Progenitor cell of endocrine pancreas (in vitro differentiated cells): ENCODE measurements around the gene CDH20. TPM values are rescaled to one million over a fixed set of nuclear protein-coding genes. Genes with fewer than 3 reads are reported as not detected.
A peak's percentile ranks its signal among the peaks of the same experiment; 100 is the strongest.

Experiments
- DNase-seq: peaks from one replicate; pipeline ENCODE4 v3.0.0; 2021; ENCODE audit warnings: low spot score; ENCODE audit not compliant: unreplicated experiment
- H3K27ac Mint-ChIP-seq: 2 replicates; pipeline ENCODE4 v1.8.0; 2021; ENCODE audit warnings: mild to moderate bottlenecking, moderate library complexity, mixed read lengths
- H3K27me3 Mint-ChIP-seq: 2 replicates; pipeline ENCODE4 v1.8.0; 2021; ENCODE audit warnings: mixed read lengths
- H3K36me3 Mint-ChIP-seq: 2 replicates; pipeline ENCODE4 v1.8.0; 2022; ENCODE audit warnings: mixed read lengths; ENCODE audit not compliant: insufficient read depth
- H3K4me1 Mint-ChIP-seq: 2 replicates; pipeline ENCODE4 v1.8.0; 2021; ENCODE audit warnings: low read depth, mixed read lengths
- H3K4me3 Mint-ChIP-seq: 2 replicates; pipeline ENCODE4 v1.8.0; 2021; ENCODE audit warnings: low read depth, mild to moderate bottlenecking, moderate library complexity, mixed read lengths
- H3K9me3 Mint-ChIP-seq: 2 replicates; pipeline ENCODE4 v1.8.0; 2021; ENCODE audit warnings: low read depth, mixed read lengths
- total RNA-seq: library from RNA; stranded (reverse); gene quantifications from 2 replicates; pipeline ENCODE4 v1.2.1, GENCODE V29; 2021
- TF ChIP-seq, protein P1 (sequence below): fragments of 200-600 bp; sonication (generic); IDR thresholded peaks from one replicate; pipeline ENCODE4 v1.5.0; 2021; ENCODE audit warnings: antibody characterized with exemption, mild to moderate bottlenecking; ENCODE audit not compliant: unreplicated experiment

The CDH20 gene
- total RNA-seq, 1 donor from 2014 or later = 0.65 TPM

GRCh38 chr18:61435064-61435652, 101.9 kb downstream of the CDH20 start:
- Mint-ChIP-seq H3K9me3 (no peaks in the 10 kb centered on the region), H3K4me3 (no peak overlapping the region), H3K27me3 (no peaks in the 10 kb centered on the region), H3K36me3 (no peaks in the 10 kb centered on the region), H3K27ac (no peak overlapping the region), H3K4me1 (no peaks in the 10 kb centered on the region)
- no peak for DNase-seq
- TF ChIP-seq, protein P1, sequence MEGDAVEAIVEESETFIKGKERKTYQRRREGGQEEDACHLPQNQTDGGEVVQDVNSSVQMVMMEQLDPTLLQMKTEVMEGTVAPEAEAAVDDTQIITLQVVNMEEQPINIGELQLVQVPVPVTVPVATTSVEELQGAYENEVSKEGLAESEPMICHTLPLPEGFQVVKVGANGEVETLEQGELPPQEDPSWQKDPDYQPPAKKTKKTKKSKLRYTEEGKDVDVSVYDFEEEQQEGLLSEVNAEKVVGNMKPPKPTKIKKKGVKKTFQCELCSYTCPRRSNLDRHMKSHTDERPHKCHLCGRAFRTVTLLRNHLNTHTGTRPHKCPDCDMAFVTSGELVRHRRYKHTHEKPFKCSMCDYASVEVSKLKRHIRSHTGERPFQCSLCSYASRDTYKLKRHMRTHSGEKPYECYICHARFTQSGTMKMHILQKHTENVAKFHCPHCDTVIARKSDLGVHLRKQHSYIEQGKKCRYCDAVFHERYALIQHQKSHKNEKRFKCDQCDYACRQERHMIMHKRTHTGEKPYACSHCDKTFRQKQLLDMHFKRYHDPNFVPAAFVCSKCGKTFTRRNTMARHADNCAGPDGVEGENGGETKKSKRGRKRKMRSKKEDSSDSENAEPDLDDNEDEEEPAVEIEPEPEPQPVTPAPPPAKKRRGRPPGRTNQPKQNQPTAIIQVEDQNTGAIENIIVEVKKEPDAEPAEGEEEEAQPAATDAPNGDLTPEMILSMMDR = peak; percentile 66

DNA sequence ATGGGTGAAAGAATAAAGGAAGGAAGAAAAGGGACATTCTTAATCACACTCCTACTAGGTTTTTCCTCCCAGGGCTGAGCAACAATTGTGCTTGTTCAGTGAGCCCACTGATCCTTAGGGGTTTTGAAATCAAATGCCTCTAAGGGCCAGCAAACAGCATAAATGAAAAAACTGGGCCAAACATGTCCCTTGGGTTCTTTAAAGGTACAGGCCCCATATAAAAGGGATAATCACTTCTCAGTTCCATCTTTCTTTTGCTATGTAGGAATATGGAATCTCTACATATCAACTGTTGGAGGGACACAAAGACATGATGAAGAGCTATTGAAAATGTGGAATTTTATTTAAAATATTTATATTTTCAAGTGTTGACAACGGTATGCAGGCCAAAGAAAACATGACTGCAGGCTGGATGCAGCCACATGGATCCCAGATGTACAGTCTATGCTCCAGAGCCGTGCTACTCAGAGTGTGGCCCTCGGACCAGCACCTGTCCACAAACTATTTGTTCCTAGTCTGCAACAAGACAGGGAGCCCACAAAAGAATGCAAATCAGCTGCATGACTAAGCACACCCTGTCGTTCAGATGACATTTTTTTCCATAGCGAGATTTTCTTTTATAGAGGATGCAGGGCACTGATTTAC, 110.0 kb downstream of the CDH20 start:
- H3K27ac Mint-ChIP-seq = no peak overlapping the region
- no peak overlapping the region for H3K4me3 Mint-ChIP-seq
- H3K9me3 Mint-ChIP-seq = no peaks in the 10 kb centered on the region
- H3K27me3 Mint-ChIP-seq = no peaks in the 10 kb centered on the region
- H3K4me1 Mint-ChIP-seq = no peaks in the 10 kb centered on the region
- TF ChIP-seq, protein P1 = no peak
- no peak for DNase-seq
- H3K36me3 Mint-ChIP-seq = no peaks in the 10 kb centered on the region

GRCh38 chr18:61448316-61448715, 115.1 kb downstream of the CDH20 start:
- no peaks in the 10 kb centered on the region for H3K36me3 Mint-ChIP-seq
- DNase-seq = no peak
- H3K27ac Mint-ChIP-seq = no peak overlapping the region
- TF ChIP-seq, protein P1 = no peak
- H3K27me3 Mint-ChIP-seq = no peaks in the 10 kb centered on the region
- H3K4me3 Mint-ChIP-seq = no peak overlapping the region
- no peaks in the 10 kb centered on the region for H3K4me1 Mint-ChIP-seq
- no peaks in the 10 kb centered on the region for H3K9me3 Mint-ChIP-seq

- Mint-ChIP-seq H3K4me1 (peaks cover 3% of the 10 kb centered on the region), H3K36me3 (no peaks in the 10 kb centered on the region)
Measured at GRCh38 chr18:61459896-61460648, 126.8 kb downstream of the CDH20 start.

DNA sequence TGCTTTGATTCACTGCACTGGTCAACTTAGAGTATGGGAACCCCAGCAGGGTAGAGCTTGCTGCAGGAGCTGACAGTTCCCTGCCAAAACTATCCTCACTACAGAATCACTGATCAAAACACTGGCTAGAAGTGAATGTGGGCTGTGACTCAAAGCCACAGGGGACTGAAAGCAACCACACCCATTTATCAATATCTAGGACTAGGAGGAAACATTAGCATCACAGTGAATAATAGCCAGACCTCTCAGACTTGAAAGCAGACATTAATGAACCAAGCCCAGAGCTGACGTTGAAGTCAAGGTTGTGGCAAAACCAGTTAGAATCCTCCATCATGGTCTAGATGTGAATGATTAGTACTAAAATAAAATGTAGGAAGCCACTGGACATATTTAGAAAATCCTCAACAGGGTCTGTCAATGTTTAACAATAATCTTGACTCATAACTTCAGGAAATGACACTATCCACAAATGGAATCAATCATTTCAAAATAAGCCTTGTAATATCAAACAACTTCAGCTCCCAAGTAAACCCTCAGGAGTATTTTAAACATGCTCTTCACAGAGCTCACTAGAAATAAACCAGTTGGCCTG, 131.4 kb downstream of the CDH20 start:
- no peak for DNase-seq
- Mint-ChIP-seq H3K4me1 (no peaks in the 10 kb centered on the region), H3K27me3 (no peaks in the 10 kb centered on the region), H3K27ac (no peak overlapping the region), H3K4me3 (no peak overlapping the region), H3K9me3 (no peaks in the 10 kb centered on the region), H3K36me3 (no peaks in the 10 kb centered on the region)
- TF ChIP-seq, protein P1 = no peak

More at GRCh38 chr18:61459896-61460648, 126.8 kb downstream of the CDH20 start:
- no peak for DNase-seq
- Mint-ChIP-seq H3K4me3 (no peak overlapping the region), H3K9me3 (no peaks in the 10 kb centered on the region), H3K27me3 (no peaks in the 10 kb centered on the region), H3K27ac (no peak overlapping the region)
- TF ChIP-seq, protein P1 = no peak
